Osteocyte (in vitro differentiated cells): ENCODE results near the gene DAP3. TPM values are rescaled to one million over a fixed set of nuclear protein-coding genes. Genes with fewer than 3 reads are reported as not detected.

ENCODE experiments used
- DNase-seq: peaks from one replicate; pipeline ENCODE4 v3.0.0; 2021; ENCODE audit warnings: mixed read lengths; ENCODE audit not compliant: unreplicated experiment; ENCODE audit errors: extremely low spot score
- H3K27ac Mint-ChIP-seq: one replicate; pipeline ENCODE4 v1.8.0; 2021; ENCODE audit warnings: mild to moderate bottlenecking, mixed read lengths; ENCODE audit not compliant: unreplicated experiment
- H3K27me3 Mint-ChIP-seq: one replicate; pipeline ENCODE4 v1.8.0; 2021; ENCODE audit warnings: mixed read lengths; ENCODE audit not compliant: unreplicated experiment
- H3K36me3 Mint-ChIP-seq: one replicate; pipeline ENCODE4 v1.8.0; 2021; ENCODE audit warnings: mixed read lengths; ENCODE audit not compliant: unreplicated experiment
- H3K4me1 Mint-ChIP-seq: one replicate; pipeline ENCODE4 v1.8.0; 2021; ENCODE audit warnings: mixed read lengths; ENCODE audit not compliant: unreplicated experiment
- H3K4me3 Mint-ChIP-seq: one replicate; pipeline ENCODE4 v1.8.0; 2021; ENCODE audit warnings: mild to moderate bottlenecking, moderate library complexity, mixed read lengths; ENCODE audit not compliant: unreplicated experiment
- H3K9me3 Mint-ChIP-seq: one replicate; pipeline ENCODE4 v1.8.0; 2021; ENCODE audit warnings: mixed read lengths; ENCODE audit not compliant: unreplicated experiment
- total RNA-seq: library from RNA; stranded (reverse); gene quantifications from 2 replicates; pipeline ENCODE4 v1.2.1, GENCODE V29; 2021
- TF ChIP-seq, protein P1 (sequence below): fragments of 200-600 bp; sonication (generic); IDR thresholded peaks from 2 replicates; pipeline ENCODE4 v1.5.0; 2021; ENCODE audit warnings: antibody characterized with exemption, mild to moderate bottlenecking, moderate library complexity

The DAP3 gene
- total RNA-seq, 1 donor from 2014 or later: 78.0 TPM

DNA sequence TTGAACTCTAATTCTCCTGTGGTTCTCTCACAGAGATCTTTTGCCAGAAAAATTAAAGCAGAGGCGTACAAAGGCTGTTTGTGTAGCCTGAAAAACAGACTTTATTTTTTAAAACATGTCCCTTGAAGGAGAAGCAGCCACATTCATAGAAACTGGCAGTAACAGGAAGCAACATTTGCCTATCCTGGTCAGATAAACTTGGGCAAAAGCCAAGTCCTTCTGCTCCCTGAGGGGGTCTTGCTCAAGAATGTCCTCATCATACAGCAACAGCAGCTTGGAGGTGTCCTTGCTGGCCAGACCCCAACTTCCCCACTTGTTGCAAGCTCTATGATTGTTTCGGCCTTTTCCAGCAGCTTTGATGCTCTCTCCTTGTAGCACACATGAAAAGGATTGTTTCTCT is 42.6 kb upstream of the DAP3 start:
- Mint-ChIP-seq H3K4me3 (no peak overlapping the region), H3K4me1 (peaks cover 18% of the 10 kb centered on the region), H3K9me3 (peaks cover 10% of the 10 kb centered on the region), H3K36me3 (peaks cover 3% of the 10 kb centered on the region), H3K27me3 (no peaks in the 10 kb centered on the region), H3K27ac (peak overlapping the region; percentile 45)
- DNase-seq: no peak
- TF ChIP-seq, protein P1, sequence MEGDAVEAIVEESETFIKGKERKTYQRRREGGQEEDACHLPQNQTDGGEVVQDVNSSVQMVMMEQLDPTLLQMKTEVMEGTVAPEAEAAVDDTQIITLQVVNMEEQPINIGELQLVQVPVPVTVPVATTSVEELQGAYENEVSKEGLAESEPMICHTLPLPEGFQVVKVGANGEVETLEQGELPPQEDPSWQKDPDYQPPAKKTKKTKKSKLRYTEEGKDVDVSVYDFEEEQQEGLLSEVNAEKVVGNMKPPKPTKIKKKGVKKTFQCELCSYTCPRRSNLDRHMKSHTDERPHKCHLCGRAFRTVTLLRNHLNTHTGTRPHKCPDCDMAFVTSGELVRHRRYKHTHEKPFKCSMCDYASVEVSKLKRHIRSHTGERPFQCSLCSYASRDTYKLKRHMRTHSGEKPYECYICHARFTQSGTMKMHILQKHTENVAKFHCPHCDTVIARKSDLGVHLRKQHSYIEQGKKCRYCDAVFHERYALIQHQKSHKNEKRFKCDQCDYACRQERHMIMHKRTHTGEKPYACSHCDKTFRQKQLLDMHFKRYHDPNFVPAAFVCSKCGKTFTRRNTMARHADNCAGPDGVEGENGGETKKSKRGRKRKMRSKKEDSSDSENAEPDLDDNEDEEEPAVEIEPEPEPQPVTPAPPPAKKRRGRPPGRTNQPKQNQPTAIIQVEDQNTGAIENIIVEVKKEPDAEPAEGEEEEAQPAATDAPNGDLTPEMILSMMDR: no peak

DNA sequence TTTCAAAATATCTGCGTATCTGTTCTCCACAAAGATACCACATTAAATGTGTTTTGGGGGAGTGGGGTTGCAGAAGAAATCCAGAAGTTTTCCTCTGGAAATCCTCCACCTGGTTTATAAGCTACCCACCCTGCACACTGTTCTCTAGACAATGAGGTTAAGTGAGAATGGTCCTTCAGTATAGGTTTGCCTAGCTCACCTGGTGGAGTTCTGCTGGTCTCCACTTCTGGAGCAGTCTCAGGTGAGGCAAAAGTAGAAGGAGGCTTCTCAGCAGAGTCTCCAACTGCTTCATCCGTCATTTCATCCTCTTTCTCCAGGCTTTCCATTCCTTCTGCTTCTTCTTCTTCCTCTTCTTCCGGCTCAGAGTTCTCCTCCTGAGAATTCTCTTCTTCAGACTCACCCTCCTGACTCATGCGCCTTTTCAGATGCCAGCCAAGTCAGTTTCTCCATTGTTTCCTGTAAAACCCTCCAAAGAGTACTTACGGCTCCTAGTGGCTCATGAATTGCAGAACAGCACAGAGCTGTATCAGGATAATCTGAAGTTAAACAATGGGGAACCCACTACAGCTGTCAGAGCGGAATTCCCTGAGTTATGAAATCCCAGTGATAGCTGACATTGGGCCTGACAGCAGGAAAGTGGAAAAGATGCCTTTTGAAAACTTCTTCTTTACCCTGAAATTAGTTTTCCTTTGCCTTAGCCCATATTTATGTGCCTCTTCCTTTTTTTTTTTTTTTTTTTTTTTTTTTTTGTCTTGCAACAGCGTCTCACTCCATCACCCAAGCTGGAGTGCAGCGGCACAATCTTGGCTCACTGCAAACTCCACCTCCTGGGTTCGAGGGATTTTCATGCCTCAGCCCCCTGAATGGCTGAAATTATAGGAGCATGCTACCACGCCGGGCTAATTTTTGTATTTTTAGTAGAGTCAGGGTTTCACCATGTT is 40.4 kb upstream of the DAP3 start:
- no peaks in the 10 kb centered on the region for H3K9me3 Mint-ChIP-seq
- peak overlapping the region; percentile 60 for H3K27ac Mint-ChIP-seq
- peaks cover 24% of the 10 kb centered on the region for H3K4me1 Mint-ChIP-seq
- no peaks in the 10 kb centered on the region for H3K36me3 Mint-ChIP-seq
- TF ChIP-seq, protein P1: peak; percentile 62
- H3K4me3 Mint-ChIP-seq: peak overlapping the region; percentile 36
- H3K27me3 Mint-ChIP-seq: no peaks in the 10 kb centered on the region
- DNase-seq: no peak

DNA sequence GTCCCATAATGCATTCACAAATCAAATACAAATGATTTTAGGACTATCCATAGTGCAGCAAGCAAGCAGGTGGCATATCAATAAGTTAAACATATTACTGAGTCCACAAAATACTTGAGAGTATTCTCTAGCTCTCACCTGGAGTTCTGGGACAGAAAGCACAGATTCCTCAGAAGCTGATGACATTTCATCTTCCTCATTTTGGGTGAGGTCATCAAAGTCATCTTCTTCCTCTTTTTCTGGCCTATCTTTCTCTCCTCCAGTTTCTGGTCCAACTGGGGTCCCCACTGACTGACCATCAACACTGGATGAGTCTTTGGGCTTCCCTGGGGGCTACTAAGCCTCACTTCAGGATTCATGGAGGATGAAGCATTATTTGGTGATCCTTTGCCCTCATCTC is 39.2 kb upstream of the DAP3 start:
- Mint-ChIP-seq H3K27me3 (no peaks in the 10 kb centered on the region), H3K36me3 (no peaks in the 10 kb centered on the region), H3K4me3 (no peak overlapping the region)

DNA sequence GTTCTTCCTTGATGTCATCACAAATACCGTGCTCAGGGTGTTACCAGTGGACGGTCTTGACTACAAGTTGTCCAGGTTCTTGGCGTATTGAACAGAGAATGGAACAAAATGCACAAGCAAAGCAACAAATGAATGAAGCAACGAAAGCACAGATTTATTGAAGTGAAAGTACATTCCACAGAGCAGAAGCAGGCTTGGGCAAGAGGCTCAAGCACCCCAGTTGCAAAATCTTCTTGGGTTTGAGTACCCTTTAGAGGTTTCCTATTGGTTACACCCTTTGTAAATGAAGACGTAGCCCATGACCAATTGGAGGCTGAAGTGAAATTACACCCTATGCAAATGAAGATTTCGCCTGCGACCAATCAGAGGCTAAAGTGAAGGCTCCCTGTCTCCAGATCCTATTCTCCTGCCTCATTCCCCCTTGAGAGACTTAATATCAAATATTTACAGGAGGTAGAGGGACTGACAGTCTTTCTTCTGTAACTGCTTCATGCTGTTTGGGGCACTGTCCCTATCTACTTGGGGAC is 38.6 kb upstream of the DAP3 start:
- H3K27me3 Mint-ChIP-seq: no peaks in the 10 kb centered on the region
- TF ChIP-seq, protein P1: no peak
- H3K4me3 Mint-ChIP-seq: no peak overlapping the region
- DNase-seq: no peak
- H3K27ac Mint-ChIP-seq: no peak overlapping the region
- no peaks in the 10 kb centered on the region for H3K9me3 Mint-ChIP-seq
- H3K36me3 Mint-ChIP-seq: no peaks in the 10 kb centered on the region
- H3K4me1 Mint-ChIP-seq: peaks cover 24% of the 10 kb centered on the region

More for the DNA sequence above, 39.2 kb upstream of the DAP3 start:
- H3K4me1 Mint-ChIP-seq: peaks cover 24% of the 10 kb centered on the region
- TF ChIP-seq, protein P1: no peak
- no peak overlapping the region for H3K27ac Mint-ChIP-seq
- no peak for DNase-seq
- no peaks in the 10 kb centered on the region for H3K9me3 Mint-ChIP-seq
